Measurements from ENCODE around the gene PCSK5. TPM values are rescaled to one million over a fixed set of nuclear protein-coding genes. Genes with fewer than 3 reads are reported as not detected.

PCSK5 gene
- total RNA-seq, 6 experiments from 2014 or later, result 1.4 to 5.8 (median 3.5) TPM

GRCh38 chr9:76158713-76159112 lies 268.2 kb downstream of the PCSK5 start:
- intact Hi-C loops (cut with DNase I), result no loop called here
- peak overlapping the region in 1 of 3 donors; percentile 76 for H3K27ac ChIP-seq
- H3K9me3 ChIP-seq, result no peaks in the 10 kb centered on the region
- WGBS (ENCODE audit: insufficient coverage, low coverage, low lambda C conversion rate, missing lambda C conversion rate), result 49% methylated on average over 5 of the region's 7 CpGs
- no peaks in the 10 kb centered on the region for H3K27me3 ChIP-seq
- no peaks in the 10 kb centered on the region for H3K36me3 ChIP-seq
- ATAC-seq (peak; percentile 63 to 89 (median 84)), DNase-seq (no peak)
- H3K4me3 ChIP-seq, result no peak overlapping the region
- TF ChIP-seq POLR2A (IDR thresholded peaks at IDR 0.05) (no peak), CTCF (IDR thresholded peaks at IDR 0.05) (no peak)
- H3K4me1 ChIP-seq, result peaks cover 0 to 18% (median 4%) of the 10 kb centered on the region in 4 donors

- no peaks in the 10 kb centered on the region for H3K27me3 ChIP-seq
- H3K4me1 ChIP-seq, result peaks cover 0 to 14% (median 4%) of the 10 kb centered on the region in 4 donors
- H3K36me3 ChIP-seq, result no peaks in the 10 kb centered on the region
- intact Hi-C loops (cut with DNase I), result no loop called here
- peak; percentile 79 to 86 (median 84) for ATAC-seq
- 27% methylated on average over 6 of the region's 11 CpGs for WGBS (ENCODE audit: insufficient coverage, low coverage, low lambda C conversion rate, missing lambda C conversion rate)
- no peaks in the 10 kb centered on the region for H3K9me3 ChIP-seq
- peak overlapping the region in 1 of 3 donors; percentile 28 for H3K4me3 ChIP-seq
- H3K27ac ChIP-seq, result peak overlapping the region in 2 of 3 donors; percentile 72 to 76
- DNase-seq, result no peak
- TF ChIP-seq POLR2A (IDR thresholded peaks at IDR 0.05) (no peak), CTCF (IDR thresholded peaks at IDR 0.05) (no peak)
Measured at GRCh38 chr9:76159293-76159926, 268.9 kb downstream of the PCSK5 start.

- Histone ChIP-seq H3K27ac (no peak overlapping the region), H3K36me3 (no peaks in the 10 kb centered on the region)
Measured at GRCh38 chr9:76161106-76161505, 270.6 kb downstream of the PCSK5 start.

GRCh38 chr9:76161541-76161940 lies 271.1 kb downstream of the PCSK5 start:
- ATAC-seq, result no peak
- TF ChIP-seq CTCF (IDR thresholded peaks at IDR 0.05), result no peak
- TF ChIP-seq POLR2A (IDR thresholded peaks at IDR 0.05), result no peak
- no peaks in the 10 kb centered on the region for H3K9me3 ChIP-seq
- H3K4me1 ChIP-seq, result peaks cover 0 to 14% (median 4%) of the 10 kb centered on the region in 4 donors
- intact Hi-C loops (cut with DNase I), result no loop called here
- no peaks in the 10 kb centered on the region for H3K27me3 ChIP-seq
- DNase-seq, result no peak
- no peak overlapping the region for H3K27ac ChIP-seq
- no peaks in the 10 kb centered on the region for H3K36me3 ChIP-seq
- no peak overlapping the region for H3K4me3 ChIP-seq
- 84% methylated on average over 13 of the region's 13 CpGs for WGBS (ENCODE audit: insufficient coverage, low coverage, low lambda C conversion rate, missing lambda C conversion rate)

More at GRCh38 chr9:76161106-76161505, 270.6 kb downstream of the PCSK5 start:
- Histone ChIP-seq H3K27me3 (no peaks in the 10 kb centered on the region), H3K4me1 (peaks cover 0 to 14% (median 4%) of the 10 kb centered on the region in 4 donors), H3K4me3 (no peak overlapping the region), H3K9me3 (no peaks in the 10 kb centered on the region)
- WGBS (ENCODE audit: insufficient coverage, low coverage, low lambda C conversion rate, missing lambda C conversion rate), result 33% methylated on average over 1 of the region's 5 CpGs
- DNase-seq, result no peak
- intact Hi-C loops (cut with DNase I), result no loop called here
- TF ChIP-seq CTCF (IDR thresholded peaks at IDR 0.05), result no peak
- no peak for TF ChIP-seq POLR2A (IDR thresholded peaks at IDR 0.05)
- ATAC-seq, result no peak

All from right lobe of liver (tissue), 6 donors.